Activated T-cell treated with anti-CD3 and anti-CD28 coated beads, Interleukin-2, amount 50 U/mL, for 4 hours (primary cell): ENCODE results near the gene RIMBP3C. TPM values are rescaled to one million over a fixed set of nuclear protein-coding genes. Genes with fewer than 3 reads are reported as not detected.
"Not testable (repeated sequence)": the region's sequence is repeated elsewhere in the genome, so short reads cannot be mapped to it uniquely, and the experiment has no call there.

Experiments used
- ATAC-seq, 2 donors: fragments of 200-7000 bp; cut with Tn5 transposase; one replicate each; pipeline ENCODE4 v1.10.0; 2021
- DNase-seq: peaks from one replicate; pipeline ENCODE4 v3.0.0-alpha.2; 2020
- H3K27me3 Mint-ChIP-seq: one replicate; pipeline ENCODE4 v1.8.0; 2021; ENCODE audit warnings: low read depth, mixed read lengths
- H3K36me3 Mint-ChIP-seq: one replicate; pipeline ENCODE4 v1.8.0; 2022; ENCODE audit warnings: mixed read lengths; ENCODE audit not compliant: insufficient read depth
- H3K4me1 Mint-ChIP-seq: one replicate; pipeline ENCODE4 v1.8.0; 2021; ENCODE audit warnings: low read depth, mixed read lengths
- H3K4me3 Mint-ChIP-seq: one replicate; pipeline ENCODE4 v1.8.0; 2021; ENCODE audit warnings: mild to moderate bottlenecking, moderate library complexity, mixed read lengths
- H3K9me3 Mint-ChIP-seq: one replicate; pipeline ENCODE4 v1.8.0; 2021; ENCODE audit warnings: mixed read lengths
- total RNA-seq, 3 donors: library from RNA; stranded (reverse); gene quantifications; one replicate each; pipeline ENCODE4 v1.2.1, GENCODE V29; 2021

RIMBP3C gene
- total RNA-seq, 3 donors from 2014 or later, result 0.20 to 0.57 TPM; not detected in 1

GRCh38 chr22:21585389-21585788, 34.1 kb upstream of the RIMBP3C start:
- H3K9me3 Mint-ChIP-seq, result no peaks in the 10 kb centered on the region
- H3K27me3 Mint-ChIP-seq, result no peaks in the 10 kb centered on the region
- peaks cover 2% of the 10 kb centered on the region for H3K36me3 Mint-ChIP-seq
- no peak for DNase-seq
- peaks cover 48% of the 10 kb centered on the region for H3K4me1 Mint-ChIP-seq
- H3K4me3 Mint-ChIP-seq, result no peak overlapping the region
- no peak for ATAC-seq

- DNase-seq (no peak), ATAC-seq (no peak)
- no peaks in the 10 kb centered on the region for H3K9me3 Mint-ChIP-seq
- peaks cover 53% of the 10 kb centered on the region for H3K4me1 Mint-ChIP-seq
- no peaks in the 10 kb centered on the region for H3K27me3 Mint-ChIP-seq
- peaks cover 2% of the 10 kb centered on the region for H3K36me3 Mint-ChIP-seq
- H3K4me3 Mint-ChIP-seq, result no peak overlapping the region
Measured at GRCh38 chr22:21582801-21583740, 31.8 kb upstream of the RIMBP3C start.

GRCh38 chr22:21581009-21581713, 29.9 kb upstream of the RIMBP3C start:
- H3K4me1 Mint-ChIP-seq, result peaks cover 52% of the 10 kb centered on the region
- H3K36me3 Mint-ChIP-seq, ATAC-seq, DNase-seq, H3K4me3 Mint-ChIP-seq, H3K27me3 Mint-ChIP-seq, H3K9me3 Mint-ChIP-seq: not testable (repeated sequence)

GRCh38 chr22:21580623-21581007, 29.4 kb upstream of the RIMBP3C start:
- not testable (repeated sequence) for H3K4me3 Mint-ChIP-seq, ATAC-seq, H3K9me3 Mint-ChIP-seq, DNase-seq, H3K36me3 Mint-ChIP-seq, H3K27me3 Mint-ChIP-seq
- peaks cover 53% of the 10 kb centered on the region for H3K4me1 Mint-ChIP-seq

GRCh38 chr22:21579474-21579851, 28.2 kb upstream of the RIMBP3C start:
- peaks cover 3% of the 10 kb centered on the region for H3K36me3 Mint-ChIP-seq
- H3K27me3 Mint-ChIP-seq, result no peaks in the 10 kb centered on the region
- no peaks in the 10 kb centered on the region for H3K9me3 Mint-ChIP-seq
- no peak for DNase-seq
- peaks cover 52% of the 10 kb centered on the region for H3K4me1 Mint-ChIP-seq
- no peak for ATAC-seq
- no peak overlapping the region for H3K4me3 Mint-ChIP-seq

- Mint-ChIP-seq H3K4me1 (peaks cover 80% of the 10 kb centered on the region), H3K9me3 (no peaks in the 10 kb centered on the region), H3K36me3 (peaks cover 18% of the 10 kb centered on the region), H3K4me3 (no peak overlapping the region), H3K27me3 (no peaks in the 10 kb centered on the region)
- ATAC-seq (no peak), DNase-seq (no peak)
Measured at GRCh38 chr22:21573750-21574494, 22.7 kb upstream of the RIMBP3C start.

GRCh38 chr22:21573293-21573734, 22.1 kb upstream of the RIMBP3C start:
- DNase-seq, result no peak
- peaks cover 81% of the 10 kb centered on the region for H3K4me1 Mint-ChIP-seq
- H3K36me3 Mint-ChIP-seq, result peaks cover 18% of the 10 kb centered on the region
- no peak for ATAC-seq
- H3K4me3 Mint-ChIP-seq, result no peak overlapping the region
- H3K27me3 Mint-ChIP-seq, result no peaks in the 10 kb centered on the region
- no peaks in the 10 kb centered on the region for H3K9me3 Mint-ChIP-seq

- DNase-seq (no peak), ATAC-seq (peak; percentile 42)
- H3K4me1 Mint-ChIP-seq, result peaks cover 66% of the 10 kb centered on the region
- H3K4me3 Mint-ChIP-seq, result peak overlapping the region; percentile 47
- H3K27me3 Mint-ChIP-seq, result no peaks in the 10 kb centered on the region
- no peaks in the 10 kb centered on the region for H3K9me3 Mint-ChIP-seq
- peaks cover 14% of the 10 kb centered on the region for H3K36me3 Mint-ChIP-seq
Measured at GRCh38 chr22:21571679-21572078, 20.4 kb upstream of the RIMBP3C start.

- ATAC-seq (no peak), DNase-seq (no peak)
- no peaks in the 10 kb centered on the region for H3K27me3 Mint-ChIP-seq
- H3K9me3 Mint-ChIP-seq, result no peaks in the 10 kb centered on the region
- H3K4me3 Mint-ChIP-seq, result peak overlapping the region; percentile 93
- H3K4me1 Mint-ChIP-seq, result peaks cover 61% of the 10 kb centered on the region
- H3K36me3 Mint-ChIP-seq, result peaks cover 14% of the 10 kb centered on the region
Measured at GRCh38 chr22:21570398-21570797, 19.1 kb upstream of the RIMBP3C start.

GRCh38 chr22:21569459-21570170, 18.4 kb upstream of the RIMBP3C start:
- DNase-seq (no peak), ATAC-seq (no peak)
- Mint-ChIP-seq H3K4me3 (peak overlapping the region; percentile 93), H3K9me3 (no peaks in the 10 kb centered on the region), H3K4me1 (peaks cover 58% of the 10 kb centered on the region), H3K36me3 (peaks cover 14% of the 10 kb centered on the region), H3K27me3 (no peaks in the 10 kb centered on the region)

- Mint-ChIP-seq H3K4me1 (peaks cover 52% of the 10 kb centered on the region), H3K4me3 (peak overlapping the region; percentile 93), H3K36me3 (peaks cover 14% of the 10 kb centered on the region)
- H3K27me3 Mint-ChIP-seq, ATAC-seq, H3K9me3 Mint-ChIP-seq, DNase-seq: not testable (repeated sequence)
Measured at GRCh38 chr22:21569076-21569427, 17.8 kb upstream of the RIMBP3C start.

GRCh38 chr22:21568347-21569075, 17.2 kb upstream of the RIMBP3C start:
- Mint-ChIP-seq H3K9me3 (no peaks in the 10 kb centered on the region), H3K27me3 (no peaks in the 10 kb centered on the region), H3K4me1 (peaks cover 47% of the 10 kb centered on the region)

More at GRCh38 chr22:21568347-21569075, 17.2 kb upstream of the RIMBP3C start:
- H3K4me3 Mint-ChIP-seq, result peak overlapping the region; percentile 93
- DNase-seq (no peak), ATAC-seq (peak; percentile 32 to 36)
- H3K36me3 Mint-ChIP-seq, result peaks cover 14% of the 10 kb centered on the region
